ENCODE results near the gene ZNF521.

Gene ZNF521

DNA sequence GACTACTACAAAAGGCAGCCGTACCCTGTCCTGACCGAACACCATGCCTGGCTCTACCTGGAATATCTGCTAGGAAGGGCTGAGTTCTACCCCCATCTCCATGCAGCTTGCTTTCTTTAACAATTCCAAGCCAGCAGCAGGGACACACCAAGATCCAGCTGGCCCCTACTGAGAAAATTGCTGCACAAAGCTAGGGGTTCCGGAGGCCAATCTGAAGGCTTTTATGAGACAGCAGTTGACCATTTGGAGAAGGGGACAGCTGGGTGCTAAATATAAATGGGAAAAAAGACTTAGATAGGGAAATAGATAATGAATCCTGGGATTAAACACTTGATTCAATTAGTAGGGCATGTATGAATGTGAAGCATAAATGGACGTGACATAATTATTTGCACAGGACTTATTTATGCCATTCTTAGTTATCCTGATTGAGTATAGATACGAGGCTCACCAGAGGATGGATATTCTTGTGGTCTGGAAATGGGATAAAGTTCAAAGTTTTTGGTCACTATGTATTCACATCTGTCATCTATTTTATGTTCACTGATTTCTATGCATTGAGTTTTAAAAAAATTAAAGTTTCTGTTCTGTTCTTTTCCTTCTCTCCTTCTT is 204.0 kb downstream of the ZNF521 start:
- DNase-seq (ENCODE audit: low spot score in 2 of 2) (no peak), ATAC-seq (replicated peaks; ENCODE audit: extremely low read depth, poor library complexity, severe bottlenecking) (no peak)
- Mint-ChIP-seq H3K27me3 (peaks cover 9% of the 10 kb centered on the region), H3K9me3 (peaks cover 5% of the 10 kb centered on the region), H3K4me1 (no peaks in the 10 kb centered on the region), H3K27ac (ENCODE audit: low read depth) (no peak overlapping the region), H3K4me3 (no peak overlapping the region), H3K36me3 (ENCODE audit: insufficient read depth) (no peaks in the 10 kb centered on the region)

DNA sequence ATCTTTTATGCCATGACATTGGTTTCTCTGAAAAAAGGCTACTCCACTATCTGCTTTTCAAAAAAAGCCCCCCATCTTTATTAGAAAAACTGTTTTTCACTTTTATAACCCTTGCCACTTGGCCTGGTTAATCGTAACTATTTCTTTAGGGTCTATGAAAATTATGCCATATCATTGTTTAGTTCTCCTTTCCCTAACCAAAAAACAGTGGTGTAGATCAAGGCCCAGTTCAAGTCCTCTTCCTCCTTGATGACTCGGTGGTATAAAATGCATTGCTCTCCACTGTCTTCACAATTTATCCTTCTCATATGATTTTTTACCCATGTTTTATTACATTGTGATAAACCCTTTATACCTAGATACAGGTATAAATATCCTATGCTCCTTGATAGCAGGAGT is 205.5 kb downstream of the ZNF521 start:
- no peak overlapping the region for H3K27ac Mint-ChIP-seq (ENCODE audit: low read depth)
- H3K4me1 Mint-ChIP-seq = no peaks in the 10 kb centered on the region
- no peaks in the 10 kb centered on the region for H3K36me3 Mint-ChIP-seq (ENCODE audit: insufficient read depth)
- no peak overlapping the region for H3K4me3 Mint-ChIP-seq
- H3K27me3 Mint-ChIP-seq = peaks cover 8% of the 10 kb centered on the region
- no peak for DNase-seq (ENCODE audit: low spot score in 2 of 2)
- H3K9me3 Mint-ChIP-seq = peaks cover 5% of the 10 kb centered on the region
- no peak for ATAC-seq (replicated peaks; ENCODE audit: extremely low read depth, poor library complexity, severe bottlenecking)

DNA sequence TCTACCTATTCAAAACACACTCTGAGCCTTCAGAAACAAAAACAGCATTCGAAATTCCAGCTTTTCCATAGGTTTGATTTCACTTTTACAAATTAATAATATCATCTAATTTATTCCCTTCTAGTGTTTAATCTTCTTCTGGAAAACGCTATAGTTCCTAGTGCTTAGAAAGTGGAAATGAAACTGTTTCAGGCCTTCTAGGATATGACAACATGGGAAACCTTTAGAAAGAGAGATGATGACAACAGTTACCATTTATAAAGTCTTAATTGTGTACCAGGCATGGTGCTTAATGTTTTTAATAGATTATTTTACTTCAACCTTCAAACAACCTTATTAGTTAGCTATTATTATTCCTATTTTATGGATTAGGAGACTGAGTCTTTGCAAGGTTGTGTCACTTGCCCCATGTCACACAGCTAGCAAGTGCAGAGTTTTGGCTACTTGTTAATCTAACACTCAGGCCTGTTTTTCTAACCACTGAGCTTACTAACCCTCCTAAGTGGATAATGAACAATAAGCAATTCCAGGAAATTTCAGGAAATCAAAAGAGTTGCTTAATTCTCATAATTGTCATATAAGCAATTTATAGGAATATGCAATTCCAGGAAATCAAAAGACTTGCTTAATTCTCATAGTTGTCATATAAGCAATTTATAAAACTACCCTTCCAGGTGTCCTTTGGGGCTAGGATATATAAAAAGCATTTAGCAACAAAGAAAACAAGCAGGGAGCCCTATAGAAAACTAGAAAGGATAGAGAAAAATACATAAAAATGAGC is 206.0 kb downstream of the ZNF521 start:
- no peaks in the 10 kb centered on the region for H3K36me3 Mint-ChIP-seq (ENCODE audit: insufficient read depth)
- no peaks in the 10 kb centered on the region for H3K4me1 Mint-ChIP-seq
- DNase-seq (ENCODE audit: low spot score in 2 of 2) (no peak), ATAC-seq (replicated peaks; ENCODE audit: extremely low read depth, poor library complexity, severe bottlenecking) (no peak)
- H3K27ac Mint-ChIP-seq (ENCODE audit: low read depth) = no peak overlapping the region
- H3K4me3 Mint-ChIP-seq = no peak overlapping the region
- H3K9me3 Mint-ChIP-seq = peaks cover under 1% of the 10 kb centered on the region
- peaks cover 2% of the 10 kb centered on the region for H3K27me3 Mint-ChIP-seq

DNA sequence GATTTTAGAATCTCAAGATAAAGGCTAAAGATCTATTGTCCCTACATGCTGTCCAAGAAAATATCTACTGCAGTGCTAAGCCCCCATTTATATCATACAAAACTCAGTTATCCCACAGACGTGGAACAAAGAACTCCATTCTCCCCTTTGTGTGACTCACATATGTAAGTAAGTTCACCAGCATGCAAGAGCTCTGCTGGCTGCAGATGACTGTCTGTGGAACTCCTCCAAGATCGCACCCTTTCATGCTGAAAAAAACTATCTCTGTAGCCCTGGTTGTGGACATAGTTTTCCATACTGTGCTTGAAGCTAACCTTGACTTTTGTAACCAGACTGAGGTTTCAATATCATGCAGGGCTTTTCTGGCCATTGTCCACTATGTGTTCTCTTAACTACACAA is 207.1 kb downstream of the ZNF521 start:
- no peaks in the 10 kb centered on the region for H3K9me3 Mint-ChIP-seq
- H3K4me1 Mint-ChIP-seq = no peaks in the 10 kb centered on the region
- H3K27me3 Mint-ChIP-seq = peaks cover 8% of the 10 kb centered on the region
- H3K27ac Mint-ChIP-seq (ENCODE audit: low read depth) = no peak overlapping the region
- DNase-seq (ENCODE audit: low spot score in 2 of 2) (no peak), ATAC-seq (replicated peaks; ENCODE audit: extremely low read depth, poor library complexity, severe bottlenecking) (no peak)
- H3K36me3 Mint-ChIP-seq (ENCODE audit: insufficient read depth) = no peaks in the 10 kb centered on the region
- H3K4me3 Mint-ChIP-seq = no peak overlapping the region

DNA sequence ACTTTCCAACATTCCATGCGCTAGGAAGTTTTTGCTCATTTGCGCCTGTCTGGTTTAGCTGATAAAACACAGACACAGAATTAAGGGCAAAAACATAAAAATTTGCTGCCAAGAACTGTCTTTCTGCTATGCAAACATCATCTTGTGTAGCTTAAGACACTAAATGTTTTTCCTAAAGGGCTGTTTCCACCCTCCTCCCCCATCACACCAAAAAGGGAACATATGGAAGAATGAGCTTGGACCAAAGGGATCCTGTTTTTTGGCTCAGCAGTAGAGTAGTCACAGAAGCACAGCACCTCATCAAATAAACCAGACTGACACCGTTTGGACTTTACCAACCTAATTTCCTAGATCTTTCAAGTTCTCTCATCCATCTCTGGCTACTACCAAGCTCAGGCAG is 210.1 kb downstream of the ZNF521 start:
- Mint-ChIP-seq H3K27ac (ENCODE audit: low read depth) (no peak overlapping the region), H3K36me3 (ENCODE audit: insufficient read depth) (no peaks in the 10 kb centered on the region), H3K27me3 (peaks cover 17% of the 10 kb centered on the region), H3K9me3 (peaks cover 5% of the 10 kb centered on the region), H3K4me3 (no peak overlapping the region), H3K4me1 (no peaks in the 10 kb centered on the region)
- no peak for DNase-seq (ENCODE audit: low spot score in 2 of 2)
- ATAC-seq (replicated peaks; ENCODE audit: extremely low read depth, poor library complexity, severe bottlenecking) = no peak

DNA sequence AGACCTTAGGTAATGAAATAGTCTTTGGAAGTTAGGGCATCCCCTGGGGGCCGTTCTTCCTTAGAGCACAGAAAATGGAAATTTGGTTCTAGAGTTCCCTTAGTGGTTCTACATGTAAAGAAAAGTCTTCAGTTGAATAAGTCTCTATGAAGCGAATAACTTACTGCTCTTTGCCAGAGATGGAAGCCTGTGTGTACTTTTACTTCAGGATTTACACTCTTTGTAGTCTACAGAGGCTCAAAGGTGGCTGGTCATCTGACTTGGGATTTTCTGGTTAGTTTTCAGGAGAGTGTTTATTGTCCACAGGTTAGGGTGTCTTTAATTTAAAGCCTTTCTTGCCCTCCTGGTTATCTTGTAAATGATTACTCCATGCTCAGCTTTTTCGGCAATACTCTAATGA is 210.6 kb downstream of the ZNF521 start:
- H3K36me3 Mint-ChIP-seq (ENCODE audit: insufficient read depth) = no peaks in the 10 kb centered on the region
- no peak for ATAC-seq (replicated peaks; ENCODE audit: extremely low read depth, poor library complexity, severe bottlenecking)
- no peak for DNase-seq (ENCODE audit: low spot score in 2 of 2)

DNA sequence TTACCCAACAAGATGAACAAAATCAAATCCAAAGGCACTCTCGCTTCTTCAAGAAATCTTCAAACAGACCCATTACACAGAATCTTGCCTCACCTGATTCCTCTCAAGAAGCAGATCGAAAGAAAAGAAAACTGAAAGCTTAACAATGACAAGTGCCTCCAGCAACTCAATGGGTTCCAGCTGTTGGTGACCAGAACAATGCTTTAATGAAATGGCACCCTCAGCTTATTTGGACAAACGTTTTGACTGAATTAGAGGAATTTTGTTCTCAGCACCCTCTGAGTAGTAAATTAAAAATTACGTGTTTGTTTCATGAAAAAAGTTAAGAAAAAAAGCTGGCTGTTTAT is 211.0 kb downstream of the ZNF521 start:
- peaks cover 23% of the 10 kb centered on the region for H3K27me3 Mint-ChIP-seq
- ATAC-seq (replicated peaks; ENCODE audit: extremely low read depth, poor library complexity, severe bottlenecking) (no peak), DNase-seq (ENCODE audit: low spot score in 2 of 2) (no peak)

More for the DNA sequence above, 210.6 kb downstream of the ZNF521 start:
- Mint-ChIP-seq H3K4me3 (no peak overlapping the region), H3K27ac (ENCODE audit: low read depth) (no peak overlapping the region), H3K4me1 (no peaks in the 10 kb centered on the region), H3K27me3 (peaks cover 22% of the 10 kb centered on the region), H3K9me3 (peaks cover 5% of the 10 kb centered on the region)

DNA sequence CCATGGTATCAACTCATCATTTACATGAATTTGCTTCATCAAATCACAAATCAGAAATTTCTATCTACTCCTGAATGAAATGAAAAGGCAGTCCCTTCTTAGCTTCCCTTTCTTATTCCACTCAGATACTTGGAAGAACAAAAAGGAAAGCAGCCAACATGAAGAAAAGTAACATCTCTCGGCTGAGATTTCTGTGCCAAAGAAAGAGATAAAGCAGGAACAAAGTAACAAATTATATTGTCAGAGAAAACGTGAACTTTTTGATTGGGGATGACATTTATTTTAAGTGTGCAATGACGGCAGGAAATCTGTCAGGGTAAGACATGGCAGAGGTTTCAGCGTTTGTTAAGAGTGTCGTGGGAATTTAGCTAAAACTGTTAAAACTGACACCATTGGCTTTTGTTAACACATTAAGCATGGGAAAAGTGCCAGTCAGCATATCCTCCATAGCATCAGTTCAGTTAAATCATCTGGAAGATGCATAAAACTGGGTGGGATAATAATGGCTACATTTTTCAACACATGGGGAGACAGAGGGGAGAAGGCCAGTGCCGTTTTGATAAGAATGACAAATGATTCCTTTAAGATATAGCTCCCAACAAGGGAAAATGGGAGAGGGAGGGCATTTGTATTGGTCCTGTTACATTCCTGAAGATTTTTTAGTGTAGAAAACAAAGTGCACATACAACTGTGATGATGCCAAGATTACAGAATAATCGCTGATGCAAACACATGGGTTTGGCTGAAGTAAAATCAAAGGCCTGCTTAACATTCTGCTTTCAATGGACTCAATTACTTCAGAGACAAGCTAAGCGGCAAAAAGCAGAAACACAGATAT is 211.6 kb downstream of the ZNF521 start:
- H3K27me3 Mint-ChIP-seq = peaks cover 23% of the 10 kb centered on the region
- H3K4me3 Mint-ChIP-seq = no peak overlapping the region
- ATAC-seq (replicated peaks; ENCODE audit: extremely low read depth, poor library complexity, severe bottlenecking) (no peak), DNase-seq (ENCODE audit: low spot score in 2 of 2) (no peak)
- H3K36me3 Mint-ChIP-seq (ENCODE audit: insufficient read depth) = no peaks in the 10 kb centered on the region
- no peak overlapping the region for H3K27ac Mint-ChIP-seq (ENCODE audit: low read depth)
- H3K9me3 Mint-ChIP-seq = peaks cover 5% of the 10 kb centered on the region
- no peaks in the 10 kb centered on the region for H3K4me1 Mint-ChIP-seq

More for the DNA sequence above, 211.0 kb downstream of the ZNF521 start:
- H3K4me1 Mint-ChIP-seq = no peaks in the 10 kb centered on the region
- H3K4me3 Mint-ChIP-seq = no peak overlapping the region
- no peaks in the 10 kb centered on the region for H3K36me3 Mint-ChIP-seq (ENCODE audit: insufficient read depth)
- H3K27ac Mint-ChIP-seq (ENCODE audit: low read depth) = no peak overlapping the region
- H3K9me3 Mint-ChIP-seq = peaks cover 5% of the 10 kb centered on the region

DNA sequence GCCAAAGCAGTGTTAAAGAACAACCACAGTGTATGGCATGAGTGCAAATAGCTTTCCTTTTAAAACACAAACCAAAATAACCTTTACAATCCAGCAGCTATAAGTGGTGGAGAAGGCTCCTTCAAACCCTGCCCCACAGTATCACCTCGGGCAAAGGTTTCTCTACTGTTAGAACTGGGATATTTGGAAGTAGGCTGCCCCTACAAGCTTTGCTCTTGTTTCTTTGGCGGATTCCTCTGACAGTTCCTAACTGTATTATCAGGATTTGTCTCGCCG is 214.8 kb downstream of the ZNF521 start:
- ATAC-seq (replicated peaks; ENCODE audit: extremely low read depth, poor library complexity, severe bottlenecking) (no peak), DNase-seq (ENCODE audit: low spot score in 2 of 2) (no peak)
- no peaks in the 10 kb centered on the region for H3K4me1 Mint-ChIP-seq
- no peaks in the 10 kb centered on the region for H3K36me3 Mint-ChIP-seq (ENCODE audit: insufficient read depth)
- peaks cover 5% of the 10 kb centered on the region for H3K9me3 Mint-ChIP-seq
- H3K27ac Mint-ChIP-seq (ENCODE audit: low read depth) = no peak overlapping the region
- peaks cover 23% of the 10 kb centered on the region for H3K27me3 Mint-ChIP-seq
- no peak overlapping the region for H3K4me3 Mint-ChIP-seq

DNA sequence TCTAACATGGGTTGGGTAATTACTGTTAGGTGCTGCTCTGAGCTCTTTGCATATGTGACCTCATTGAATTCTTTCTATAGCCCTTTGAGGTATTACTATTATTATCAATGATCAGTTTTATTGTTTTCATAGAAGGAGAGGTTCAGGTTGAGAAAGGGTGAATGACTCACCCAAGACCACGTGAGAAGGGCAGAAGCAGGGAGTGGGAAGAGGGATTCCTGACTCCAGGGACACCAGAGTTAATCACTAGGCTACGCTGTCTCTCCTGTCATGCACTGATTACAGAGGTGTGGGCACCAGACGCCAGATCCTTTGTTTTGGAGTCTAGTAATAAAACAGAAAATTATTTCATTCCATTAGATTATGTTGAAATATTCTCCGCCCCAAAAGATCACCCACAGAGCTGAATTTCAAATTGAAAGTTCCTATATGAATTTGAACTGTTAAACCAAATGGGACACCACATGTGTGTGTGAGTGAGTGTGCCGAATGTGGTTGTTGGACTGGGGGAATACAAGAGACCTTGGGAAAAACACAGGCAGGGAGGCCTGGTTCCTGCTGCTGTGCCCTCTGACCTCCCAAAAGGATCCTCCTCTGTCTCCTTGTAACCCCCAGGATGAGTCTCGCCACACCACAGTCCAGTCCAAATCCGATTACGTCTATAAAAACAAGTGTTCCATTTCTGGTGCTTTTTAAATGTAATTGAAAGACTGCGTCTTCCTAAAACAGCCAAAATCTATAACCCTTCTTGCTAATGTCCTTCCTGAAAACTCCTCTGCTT is 215.4 kb downstream of the ZNF521 start:
- peaks cover 5% of the 10 kb centered on the region for H3K9me3 Mint-ChIP-seq
- H3K36me3 Mint-ChIP-seq (ENCODE audit: insufficient read depth) = no peaks in the 10 kb centered on the region
- no peak overlapping the region for H3K27ac Mint-ChIP-seq (ENCODE audit: low read depth)
- no peak for DNase-seq (ENCODE audit: low spot score in 2 of 2)
- no peaks in the 10 kb centered on the region for H3K4me1 Mint-ChIP-seq
- no peak for ATAC-seq (replicated peaks; ENCODE audit: extremely low read depth, poor library complexity, severe bottlenecking)
- H3K4me3 Mint-ChIP-seq = no peak overlapping the region
- H3K27me3 Mint-ChIP-seq = peaks cover 23% of the 10 kb centered on the region

DNA sequence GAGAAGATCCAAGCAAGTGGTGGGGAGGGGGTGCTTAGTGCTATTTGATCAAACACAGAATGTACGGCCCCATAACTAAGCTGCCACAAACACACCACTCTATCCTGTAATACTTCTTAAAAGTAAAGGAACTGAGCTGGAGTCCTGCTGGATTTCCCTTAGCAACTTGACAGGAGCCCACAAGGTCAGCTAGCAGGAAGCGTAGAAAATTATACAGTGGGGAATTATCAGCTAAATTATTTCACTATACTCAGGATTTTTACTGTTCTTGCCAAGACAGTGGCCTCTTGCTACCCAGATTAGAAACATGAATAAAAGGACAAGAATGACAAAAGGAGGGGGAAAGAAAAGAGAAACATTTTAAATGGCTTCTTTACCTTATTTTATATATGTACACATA is 217.1 kb downstream of the ZNF521 start:
- Mint-ChIP-seq H3K36me3 (ENCODE audit: insufficient read depth) (no peaks in the 10 kb centered on the region), H3K27me3 (peaks cover 14% of the 10 kb centered on the region), H3K27ac (ENCODE audit: low read depth) (no peak overlapping the region), H3K4me3 (no peak overlapping the region), H3K4me1 (no peaks in the 10 kb centered on the region), H3K9me3 (peaks cover 5% of the 10 kb centered on the region)
- ATAC-seq (replicated peaks; ENCODE audit: extremely low read depth, poor library complexity, severe bottlenecking) (no peak), DNase-seq (ENCODE audit: low spot score in 2 of 2) (no peak)

DNA sequence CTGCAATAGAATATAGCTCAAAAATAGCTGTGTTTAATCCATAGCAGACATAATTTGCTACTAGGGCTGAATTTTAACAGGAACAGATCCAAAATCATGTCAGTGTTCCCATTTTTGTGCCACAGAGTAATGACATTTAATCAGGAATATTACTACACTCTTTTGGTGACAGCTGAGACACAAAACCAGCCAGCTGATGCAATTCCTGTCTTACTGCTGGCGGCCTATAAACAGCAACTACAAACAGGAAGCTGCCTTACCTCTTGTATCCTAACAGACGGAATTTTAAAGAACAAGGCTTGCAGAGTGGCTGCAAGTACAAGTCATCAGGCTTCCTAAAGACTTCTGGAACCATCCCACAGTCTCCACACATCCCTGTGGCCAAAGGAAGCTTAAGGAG is 218.1 kb downstream of the ZNF521 start:
- ATAC-seq (replicated peaks; ENCODE audit: extremely low read depth, poor library complexity, severe bottlenecking) (no peak), DNase-seq (ENCODE audit: low spot score in 2 of 2) (no peak)
- Mint-ChIP-seq H3K36me3 (ENCODE audit: insufficient read depth) (no peaks in the 10 kb centered on the region), H3K27ac (ENCODE audit: low read depth) (no peak overlapping the region), H3K4me1 (no peaks in the 10 kb centered on the region), H3K27me3 (peaks cover 14% of the 10 kb centered on the region), H3K4me3 (no peak overlapping the region), H3K9me3 (peaks cover 5% of the 10 kb centered on the region)

Data from central memory CD8-positive, alpha-beta T cell (primary cell).